ENCODE data around the gene ITGAE.

- no peak for TF ChIP-seq POU2F2 (IDR thresholded peaks at IDR 0.05; ENCODE audit: low read depth, low read length)
- no peak for TF ChIP-seq POLR2A (IDR thresholded peaks at IDR 0.05; ENCODE audit: low read depth, low read length)
- TF ChIP-seq POLR2AphosphoS5 (IDR thresholded peaks at IDR 0.05; ENCODE audit: low read depth, low read length), result no peak
- no peak for TF ChIP-seq TAF1 (IDR thresholded peaks at IDR 0.05; ENCODE audit: low read depth, low read length)
- no peak for TF ChIP-seq SPI1 (IDR thresholded peaks at IDR 0.05; ENCODE audit: low read depth, low read length)
- TF ChIP-seq PAX5 (IDR thresholded peaks at IDR 0.05; ENCODE audit: insufficient read depth, low read length, severe bottlenecking), result no peak
These were observed 9.0 kb upstream of the ITGAE start for GRCh38 chr17:3810019-3810418.
